GM21423 (cell line): ENCODE measurements around the gene TNS1.

ENCODE experiments used
- ATAC-seq: cut with Tn5 transposase; IDR thresholded peaks from one replicate; pipeline ENCODE4 v1.9.1; 2021; ENCODE audit warnings: mild to moderate bottlenecking, moderate library complexity; ENCODE audit not compliant: unreplicated experiment

Gene TNS1

GRCh38 chr2:217880287-217880889 is 122.4 kb downstream of the TNS1 start:
- no peak for ATAC-seq

DNA sequence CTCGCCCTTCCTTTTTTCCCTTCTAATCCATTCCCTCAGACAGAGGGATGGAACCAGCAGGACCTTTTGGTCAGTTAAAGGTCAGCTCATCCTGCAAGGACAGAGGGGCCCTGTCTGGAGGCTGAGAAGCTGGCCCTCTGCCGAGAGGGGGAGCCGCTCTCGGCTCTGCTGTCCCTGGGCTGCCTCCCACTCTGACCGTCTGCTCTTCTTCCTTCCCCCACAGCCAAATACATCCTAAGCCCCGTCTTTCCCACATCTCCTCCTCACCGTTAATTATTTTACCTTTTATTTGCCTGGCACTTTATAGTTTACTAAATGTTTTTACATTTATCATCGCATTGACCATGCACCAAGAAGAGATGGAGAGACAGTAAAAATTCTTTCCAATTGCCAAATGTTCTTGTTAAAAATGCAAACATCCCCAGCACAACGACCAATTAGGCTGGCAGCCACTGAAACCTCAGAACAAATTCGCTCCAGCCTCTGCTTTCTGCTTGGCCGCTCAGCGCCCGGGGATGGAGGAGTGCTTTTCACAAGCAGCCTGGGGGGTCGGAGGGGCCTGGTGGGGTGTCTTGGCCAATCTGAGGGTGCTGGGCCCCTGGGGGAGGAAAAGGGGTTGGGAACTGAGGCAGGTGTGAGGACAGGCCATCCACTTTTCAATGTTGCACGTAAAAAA is 123.7 kb downstream of the TNS1 start:
- ATAC-seq, result no peak

DNA sequence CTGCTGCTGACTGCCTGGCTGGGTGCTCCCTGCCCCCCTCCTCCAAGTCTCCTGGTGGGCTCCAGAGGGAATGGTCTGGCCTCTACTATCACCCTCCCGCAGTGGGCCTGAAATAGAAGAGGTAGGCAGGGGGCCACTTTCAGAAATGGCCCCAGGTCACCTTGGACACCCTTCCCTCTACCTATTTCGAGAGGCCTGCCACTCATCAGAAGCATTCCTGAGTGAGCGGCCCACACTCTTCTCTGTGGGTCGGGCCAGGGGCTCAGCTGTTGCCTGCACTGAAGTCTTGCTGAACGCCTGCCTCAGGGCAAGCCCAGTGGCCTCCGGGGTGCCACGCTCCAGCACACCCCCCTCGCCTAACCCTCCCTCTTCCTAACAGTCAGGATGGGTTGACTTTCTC is 124.9 kb downstream of the TNS1 start:
- no peak for ATAC-seq

GRCh38 chr2:217876253-217876570 is 126.6 kb downstream of the TNS1 start:
- no peak for ATAC-seq

- no peak for ATAC-seq
Measured at GRCh38 chr2:217875556-217876252, 127.1 kb downstream of the TNS1 start.

- ATAC-seq, result no peak
Measured at GRCh38 chr2:217875138-217875537, 127.7 kb downstream of the TNS1 start.

DNA sequence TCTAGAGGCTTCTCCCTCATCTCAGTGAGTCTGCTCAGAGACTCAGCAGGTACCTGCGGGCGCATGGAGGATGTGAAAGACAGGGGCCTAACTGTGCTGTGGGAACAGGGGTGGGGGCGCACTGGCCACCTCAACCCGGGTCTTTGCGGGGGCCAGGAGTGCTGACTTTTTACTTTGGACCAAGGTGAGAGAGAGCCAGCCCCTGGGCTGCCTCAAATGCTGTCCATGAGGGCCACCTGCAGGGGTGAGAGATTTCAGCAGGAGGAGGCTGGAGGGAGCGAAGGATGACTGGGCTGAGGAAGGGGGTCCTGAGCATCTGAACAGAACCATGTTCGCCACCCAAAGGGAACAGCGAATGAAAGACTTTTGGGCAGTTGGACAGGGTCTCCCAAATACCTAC is 129.4 kb downstream of the TNS1 start:
- no peak for ATAC-seq

DNA sequence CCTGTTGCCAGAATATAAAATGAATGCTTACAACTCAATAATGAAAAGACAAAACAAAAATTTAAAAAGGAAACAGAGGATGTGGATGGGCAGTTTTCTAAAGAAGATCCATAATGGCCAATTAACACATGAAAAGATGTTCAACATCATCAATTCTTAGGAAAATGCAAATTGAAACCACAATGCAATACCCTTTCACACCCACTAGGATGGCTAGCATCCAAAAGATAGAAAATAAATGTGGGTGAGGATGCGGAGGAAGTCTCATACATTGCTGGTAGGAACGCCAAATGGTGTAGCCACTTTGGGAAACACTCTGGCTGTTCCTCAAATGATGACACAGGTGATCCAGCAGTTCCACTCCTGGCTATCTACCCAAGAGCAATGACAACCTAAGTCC is 130.5 kb downstream of the TNS1 start:
- no peak for ATAC-seq

GRCh38 chr2:217870528-217871011 is 132.2 kb downstream of the TNS1 start:
- no peak for ATAC-seq

DNA sequence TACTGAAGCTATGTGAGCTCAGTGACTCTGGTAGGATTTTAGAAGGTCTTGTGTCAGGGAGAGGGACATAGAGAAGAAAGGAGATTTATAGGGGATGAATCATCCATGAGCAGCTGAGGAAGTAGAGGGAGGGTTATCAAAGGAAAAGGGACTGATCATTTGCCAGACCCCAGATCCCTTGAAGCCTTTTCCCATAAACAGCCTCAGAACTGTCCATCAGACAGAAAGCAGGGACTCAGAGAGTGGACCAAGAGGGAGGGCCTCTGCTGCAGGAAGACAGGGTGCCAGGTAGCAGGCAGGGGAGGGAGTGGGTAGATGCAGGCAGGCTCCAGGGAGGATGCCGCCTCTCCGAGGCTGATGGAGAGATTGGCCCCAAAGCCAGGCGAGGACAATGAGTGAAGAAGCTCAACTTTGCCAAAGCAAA is 133.9 kb downstream of the TNS1 start:
- ATAC-seq, result no peak

- ATAC-seq, result no peak
Measured at GRCh38 chr2:217868265-217868892, 134.4 kb downstream of the TNS1 start.

GRCh38 chr2:217866457-217866856 is 136.3 kb downstream of the TNS1 start:
- no peak for ATAC-seq

DNA sequence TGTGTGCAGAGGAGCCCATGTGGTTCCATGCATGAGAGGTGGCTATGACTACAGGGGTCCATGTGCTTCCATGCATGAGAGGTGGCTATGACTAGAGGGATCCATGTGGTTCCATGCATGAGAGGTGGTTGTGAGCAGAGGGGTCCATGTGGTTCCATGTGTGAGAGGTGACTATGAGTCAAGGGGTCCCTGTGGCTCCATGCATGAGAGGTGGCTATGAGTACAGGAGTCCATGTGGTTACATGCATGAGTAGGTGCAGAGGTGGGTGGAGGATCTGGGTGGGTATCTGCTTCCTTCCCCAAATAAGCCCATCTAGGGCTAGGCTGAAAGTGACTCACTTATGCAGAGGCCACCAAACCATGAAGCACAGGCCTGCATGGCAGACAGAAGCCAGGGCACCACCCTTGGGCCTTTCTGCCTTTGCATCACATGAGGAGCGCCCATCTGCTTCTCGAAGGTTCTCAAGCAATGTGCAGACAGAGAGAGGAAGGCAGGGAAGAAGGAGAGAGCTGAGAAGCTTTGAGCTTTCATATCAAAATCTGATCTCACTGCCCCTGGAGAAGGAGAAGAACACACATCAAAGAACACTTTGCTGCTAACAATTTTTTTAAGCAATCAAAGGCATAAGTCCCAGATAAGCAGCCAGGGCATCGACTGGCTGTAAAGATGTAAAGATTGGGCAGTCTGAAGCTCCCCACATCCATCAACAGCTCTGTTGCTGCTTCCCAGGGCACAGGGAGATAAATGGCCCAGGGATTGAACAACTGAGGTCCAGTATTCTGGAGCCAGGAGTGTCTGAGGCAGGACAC is 137.6 kb downstream of the TNS1 start:
- ATAC-seq, result peak; percentile 61

DNA sequence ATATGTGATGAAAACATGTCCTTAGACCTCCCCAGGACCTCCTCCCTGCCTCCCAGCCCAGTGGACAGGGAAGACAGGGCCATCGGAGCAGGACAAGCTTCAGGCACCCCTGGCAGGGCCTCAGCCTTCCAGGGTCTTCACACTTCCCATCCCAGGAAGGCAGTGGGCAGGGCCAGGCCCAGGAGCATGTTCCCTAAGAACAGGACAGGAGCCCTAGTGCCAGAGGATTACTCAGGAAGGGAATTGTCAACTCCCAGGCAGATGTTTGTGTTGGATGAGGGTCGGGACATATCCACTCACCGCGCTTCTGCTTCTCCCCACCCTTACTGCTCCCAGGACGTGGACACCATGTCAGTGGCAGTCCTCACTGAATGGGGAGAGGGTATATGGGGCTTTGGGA is 138.9 kb downstream of the TNS1 start:
- ATAC-seq, result no peak

DNA sequence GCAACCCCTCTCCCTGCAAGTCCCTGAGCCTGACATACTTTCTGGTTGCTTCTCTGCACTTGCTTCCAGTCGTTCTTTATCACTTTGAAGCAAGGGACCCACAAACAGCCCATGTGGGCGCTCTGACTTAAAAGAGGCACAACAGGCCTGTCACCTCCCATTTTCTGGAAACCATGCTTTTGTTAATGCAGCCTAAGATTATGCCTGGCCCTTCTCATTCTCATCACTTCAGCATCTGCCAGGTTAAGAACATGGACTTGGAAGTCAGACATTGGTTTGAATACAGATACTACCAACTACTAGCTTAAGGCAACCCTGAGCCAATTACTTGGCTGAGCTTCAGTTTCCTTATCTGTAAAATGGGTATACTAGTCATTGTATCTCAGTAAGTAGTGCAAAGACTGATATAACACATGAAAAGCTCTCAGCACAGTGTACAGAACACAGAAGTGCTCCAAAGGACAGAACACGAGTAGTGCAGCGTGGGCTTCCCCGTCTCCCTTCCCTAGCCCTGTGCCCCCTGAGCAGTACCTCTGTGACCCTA is 141.4 kb downstream of the TNS1 start:
- no peak for ATAC-seq

GRCh38 chr2:217859926-217860325 is 142.9 kb downstream of the TNS1 start:
- no peak for ATAC-seq

DNA sequence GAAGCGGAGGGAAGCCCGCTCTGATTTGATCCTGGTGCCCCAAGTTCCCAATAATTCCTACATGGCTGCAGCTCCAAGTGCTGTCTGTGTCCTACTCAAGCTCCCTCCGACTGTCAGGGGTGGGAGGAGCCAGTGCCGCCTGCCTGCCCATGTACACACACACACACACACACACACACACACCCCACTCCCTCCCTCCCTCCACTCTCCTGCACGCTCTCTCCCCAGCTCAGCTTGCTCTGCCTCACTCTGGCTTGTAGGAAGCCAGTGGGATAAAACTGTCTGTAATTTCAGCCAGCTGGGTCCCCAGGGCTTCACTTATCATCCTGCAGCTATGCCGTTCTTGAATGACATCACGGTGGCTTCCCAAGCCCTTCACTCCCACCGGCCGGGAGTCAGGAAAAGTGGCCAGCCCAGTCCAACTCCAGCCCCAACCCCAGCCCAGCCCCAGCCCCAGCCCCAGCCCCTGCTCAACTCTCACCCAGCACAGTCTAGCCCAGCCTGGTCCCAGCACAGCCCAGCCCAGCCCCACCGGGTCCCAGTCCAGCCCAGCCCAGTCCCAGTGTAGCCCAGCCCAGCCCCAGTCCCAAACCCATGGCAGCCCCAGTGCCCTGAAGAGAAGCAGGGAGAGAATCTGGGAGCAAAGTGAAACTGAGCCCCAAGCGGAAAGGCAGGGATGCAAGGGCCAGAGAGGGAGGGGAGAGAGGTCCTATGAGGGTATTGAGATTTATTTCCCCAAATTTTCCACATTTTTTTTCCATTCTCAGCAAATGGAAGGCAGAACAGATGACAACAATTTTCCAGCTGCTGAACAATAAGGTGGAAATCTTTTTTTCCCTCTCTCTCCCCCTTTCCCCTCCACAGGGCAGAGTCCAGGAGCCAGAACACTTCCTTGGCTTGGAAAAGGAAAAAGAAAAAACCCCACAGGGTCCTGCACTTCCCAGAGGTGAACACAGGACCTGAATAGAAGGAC is 144.0 kb downstream of the TNS1 start:
- ATAC-seq, result no peak

DNA sequence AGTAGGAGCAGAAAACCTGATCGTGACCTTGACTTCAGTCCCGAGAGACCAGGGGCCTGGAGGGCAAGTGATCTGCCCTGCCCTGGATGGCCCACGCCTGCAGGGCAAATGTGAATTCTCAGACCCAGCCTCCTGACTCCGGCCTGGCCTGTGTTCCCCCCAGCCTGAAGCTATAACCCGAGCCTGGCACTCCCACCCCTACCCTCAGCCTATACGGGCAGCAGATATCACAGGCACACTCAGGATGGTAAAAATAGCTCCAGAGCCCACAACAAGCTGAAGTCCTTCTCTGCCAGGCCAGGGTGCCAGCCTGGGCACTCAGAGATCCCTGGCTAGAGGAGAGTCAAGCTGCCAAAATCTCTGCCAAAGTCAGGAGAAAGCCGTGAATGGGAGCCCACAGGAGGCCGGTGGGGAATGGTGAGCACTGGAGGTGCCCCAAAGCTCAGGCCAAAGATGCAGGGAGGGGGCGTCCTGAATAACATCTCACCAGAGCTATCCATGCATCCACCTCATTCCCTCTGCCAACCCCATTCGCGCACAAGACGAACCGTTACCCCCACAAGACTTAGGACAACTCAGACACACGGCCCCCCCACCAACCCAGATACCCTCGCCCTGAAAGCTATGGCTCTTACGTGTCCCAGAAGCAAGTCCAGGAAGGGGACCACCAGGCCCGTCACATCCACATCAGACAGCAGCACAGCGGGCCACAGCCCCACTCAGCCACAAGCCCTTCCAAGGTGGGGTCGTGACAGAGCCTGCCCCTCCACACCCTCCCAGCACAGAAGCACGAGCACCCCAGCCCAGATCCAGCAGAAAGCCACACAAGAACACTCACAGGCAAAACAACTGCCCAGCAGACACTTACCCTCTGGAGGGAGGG is 144.9 kb downstream of the TNS1 start:
- ATAC-seq, result no peak

- ATAC-seq, result no peak
Measured at GRCh38 chr2:217856871-217857270, 145.9 kb downstream of the TNS1 start.
